NCI-H226 (cell line): ENCODE data around the gene HOXD10.
A peak's percentile ranks its signal among the peaks of the same experiment; 100 is the strongest.

Experiments
- DNase-seq: peaks from one replicate; pipeline ENCODE4 v3.0.0-alpha.2; 2015

Gene HOXD10

GRCh38 chr2:176107731-176108181 is 8.8 kb upstream of the HOXD10 start:
- DNase-seq: no peak

- no peak for DNase-seq
These were observed 7.2 kb upstream of the HOXD10 start for GRCh38 chr2:176109192-176109901.

GRCh38 chr2:176109946-176110345 is 6.6 kb upstream of the HOXD10 start:
- DNase-seq: no peak

GRCh38 chr2:176110415-176111308 is 5.9 kb upstream of the HOXD10 start:
- no peak for DNase-seq

GRCh38 chr2:176111309-176111663 is 5.3 kb upstream of the HOXD10 start:
- peak; percentile 3 for DNase-seq

GRCh38 chr2:176111846-176112374 is 4.7 kb upstream of the HOXD10 start:
- DNase-seq: no peak

GRCh38 chr2:176112375-176113302 is 3.9 kb upstream of the HOXD10 start:
- DNase-seq: no peak

- no peak for DNase-seq
These were observed 2.3 kb upstream of the HOXD10 start for GRCh38 chr2:176114120-176114929.

- no peak for DNase-seq
These were observed 1.5 kb upstream of the HOXD10 start for GRCh38 chr2:176114930-176115625.

- DNase-seq: no peak
These were observed 714 bp downstream of the HOXD10 start for GRCh38 chr2:176117162-176117822.

GRCh38 chr2:176117823-176118371 is 1.3 kb downstream of the HOXD10 start:
- no peak for DNase-seq

- no peak for DNase-seq
These were observed 2.2 kb downstream of the HOXD10 start for GRCh38 chr2:176118601-176119339.

- DNase-seq: no peak
These were observed 4.0 kb downstream of the HOXD10 start for GRCh38 chr2:176120364-176121189.

GRCh38 chr2:176121190-176122051 is 4.8 kb downstream of the HOXD10 start:
- no peak for DNase-seq

GRCh38 chr2:176122052-176122682 is 5.6 kb downstream of the HOXD10 start:
- no peak for DNase-seq

- no peak for DNase-seq
These were observed 6.3 kb downstream of the HOXD10 start, which contains the start of gene HOXD9 for GRCh38 chr2:176122683-176123410. Gene HOXD9 (plus strand): TSS chr2:176122719. CDS start chr2:176122769, 50 bp downstream.
